AG09309 (cell line): Measurements from ENCODE around the gene USP22.

Experiments
- DNase-seq: peaks from one replicate; pipeline ENCODE4 v3.0.0-alpha.2; 2010; ENCODE audit warnings: low read depth
- H3K4me3 ChIP-seq: 2 replicates; pipeline ENCODE4 v1.5.1; 2011; ENCODE audit warnings: mild to moderate bottlenecking, low read depth, low read length, moderate library complexity; ENCODE audit not compliant: control insufficient read depth
- TF ChIP-seq, protein P1 (sequence below): IDR thresholded peaks from 2 replicates; pipeline ENCODE4 v1.5.1; 2011; ENCODE audit warnings: mild to moderate bottlenecking, low read depth, low read length, inconsistent platforms; ENCODE audit not compliant: insufficient read depth, control insufficient read depth; ENCODE audit errors: missing control alignments

USP22 gene

GRCh38 chr17:20968913-20969616 is 73.7 kb downstream of the USP22 start:
- TF ChIP-seq, protein P1, sequence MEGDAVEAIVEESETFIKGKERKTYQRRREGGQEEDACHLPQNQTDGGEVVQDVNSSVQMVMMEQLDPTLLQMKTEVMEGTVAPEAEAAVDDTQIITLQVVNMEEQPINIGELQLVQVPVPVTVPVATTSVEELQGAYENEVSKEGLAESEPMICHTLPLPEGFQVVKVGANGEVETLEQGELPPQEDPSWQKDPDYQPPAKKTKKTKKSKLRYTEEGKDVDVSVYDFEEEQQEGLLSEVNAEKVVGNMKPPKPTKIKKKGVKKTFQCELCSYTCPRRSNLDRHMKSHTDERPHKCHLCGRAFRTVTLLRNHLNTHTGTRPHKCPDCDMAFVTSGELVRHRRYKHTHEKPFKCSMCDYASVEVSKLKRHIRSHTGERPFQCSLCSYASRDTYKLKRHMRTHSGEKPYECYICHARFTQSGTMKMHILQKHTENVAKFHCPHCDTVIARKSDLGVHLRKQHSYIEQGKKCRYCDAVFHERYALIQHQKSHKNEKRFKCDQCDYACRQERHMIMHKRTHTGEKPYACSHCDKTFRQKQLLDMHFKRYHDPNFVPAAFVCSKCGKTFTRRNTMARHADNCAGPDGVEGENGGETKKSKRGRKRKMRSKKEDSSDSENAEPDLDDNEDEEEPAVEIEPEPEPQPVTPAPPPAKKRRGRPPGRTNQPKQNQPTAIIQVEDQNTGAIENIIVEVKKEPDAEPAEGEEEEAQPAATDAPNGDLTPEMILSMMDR = no peak
- DNase-seq = no peak
- H3K4me3 ChIP-seq = no peak overlapping the region

GRCh38 chr17:20967776-20968175 is 75.0 kb downstream of the USP22 start:
- TF ChIP-seq, protein P1 = no peak
- H3K4me3 ChIP-seq = no peak overlapping the region
- DNase-seq = no peak

DNA sequence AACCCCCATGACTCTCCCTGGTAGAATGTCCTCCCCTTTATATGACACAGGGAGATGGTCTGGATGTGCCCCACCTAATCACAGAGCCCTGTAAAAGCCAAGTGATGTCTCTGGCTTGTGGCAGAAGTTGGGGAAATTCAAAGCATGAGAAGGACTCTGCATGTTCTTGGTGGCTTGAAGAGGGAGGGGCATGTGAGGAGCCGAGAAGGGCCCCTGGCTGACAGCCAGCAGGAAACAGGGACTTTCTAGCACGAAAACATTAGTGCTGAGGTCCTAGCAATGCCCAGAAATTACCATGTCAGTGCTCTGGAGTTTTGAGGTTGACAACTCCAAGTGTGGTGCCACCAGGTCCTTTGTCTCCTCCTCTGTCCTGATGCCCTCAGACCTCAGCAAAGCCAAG is 75.9 kb downstream of the USP22 start:
- TF ChIP-seq, protein P1 = no peak
- no peak for DNase-seq

GRCh38 chr17:20965492-20965891 is 77.3 kb downstream of the USP22 start:
- H3K4me3 ChIP-seq = no peak overlapping the region
- TF ChIP-seq, protein P1 = no peak
- no peak for DNase-seq

More for the DNA sequence above, 75.9 kb downstream of the USP22 start:
- H3K4me3 ChIP-seq = no peak overlapping the region

DNA sequence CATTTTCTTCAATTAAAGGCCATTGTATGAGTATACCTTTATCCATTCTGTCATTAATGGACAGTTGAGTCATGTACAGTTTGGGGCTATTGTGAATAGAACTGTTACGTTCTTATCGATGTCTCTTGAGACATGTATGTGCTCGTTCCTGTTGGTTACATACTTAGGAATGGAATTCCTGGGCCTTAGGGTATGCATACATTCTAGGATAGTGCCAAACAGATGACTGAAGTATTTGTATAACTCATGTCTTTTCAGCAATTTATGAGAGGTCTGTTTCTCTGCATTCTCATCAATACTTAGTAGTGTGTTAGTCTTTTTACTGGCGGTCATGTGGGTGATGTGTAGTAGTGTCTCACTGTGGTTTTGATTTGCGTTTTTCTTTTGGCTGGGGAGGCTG is 81.2 kb downstream of the USP22 start:
- DNase-seq = no peak
- TF ChIP-seq, protein P1 = no peak
- no peak overlapping the region for H3K4me3 ChIP-seq

- no peak overlapping the region for H3K4me3 ChIP-seq
- TF ChIP-seq, protein P1 = no peak
- DNase-seq = no peak
Observed at GRCh38 chr17:20960871-20961270, 81.9 kb downstream of the USP22 start.
